GM12872 (cell line): ENCODE measurements around the gene PPP2R2C.

ENCODE experiments used
- CTCF ChIP-seq: IDR thresholded peaks from 3 replicates; pipeline ENCODE4 v1.5.1; 2011; ENCODE audit warnings: low read depth, mild to moderate bottlenecking, low read length, moderate library complexity; ENCODE audit not compliant: insufficient read depth

The PPP2R2C gene

GRCh38 chr4:6339818-6340445, 132.5 kb downstream of the PPP2R2C start:
- TF ChIP-seq CTCF, result no peak

GRCh38 chr4:6338951-6339817, 133.2 kb downstream of the PPP2R2C start:
- no peak for TF ChIP-seq CTCF

GRCh38 chr4:6338175-6338950, 134.1 kb downstream of the PPP2R2C start:
- no peak for TF ChIP-seq CTCF

- TF ChIP-seq CTCF, result no peak
These were observed 135.0 kb downstream of the PPP2R2C start for GRCh38 chr4:6337331-6337935.

- TF ChIP-seq CTCF, result no peak
These were observed 136.2 kb downstream of the PPP2R2C start for GRCh38 chr4:6336166-6336565.

- TF ChIP-seq CTCF, result peak; percentile 5; the same call in 1 of the 3 replicates
These were observed 137.3 kb downstream of the PPP2R2C start for GRCh38 chr4:6335040-6335590.
